ENCODE measurements around the gene SQSTM1.
"Not testable (repeated sequence)": the region's sequence is repeated elsewhere in the genome, so short reads cannot be mapped to it uniquely, and the experiment has no call there.

Gene SQSTM1

GRCh38 chr5:179860301-179860700 lies 39.6 kb downstream of the SQSTM1 start:
- no peak for DNase-seq

DNA sequence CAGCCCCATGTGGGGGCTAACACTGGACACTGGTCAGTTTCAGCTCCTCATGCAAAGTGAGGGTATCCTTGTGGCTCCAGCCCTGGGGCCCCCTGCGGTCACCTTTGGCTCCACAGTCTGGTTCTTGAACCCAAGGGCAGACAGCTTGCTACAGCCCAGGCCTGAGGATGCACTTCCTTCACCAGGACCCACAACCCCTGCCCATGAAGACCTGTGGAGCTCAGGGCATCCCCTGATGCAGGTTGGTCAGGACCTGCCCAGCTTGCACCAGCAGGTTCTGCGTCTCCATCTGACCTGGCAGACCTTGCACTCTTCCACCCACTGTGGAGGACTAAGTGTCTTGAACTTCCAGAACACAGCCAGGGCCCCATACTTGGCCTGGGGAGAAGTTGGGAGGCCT lies 41.6 kb downstream of the SQSTM1 start:
- DNase-seq: no peak

DNA sequence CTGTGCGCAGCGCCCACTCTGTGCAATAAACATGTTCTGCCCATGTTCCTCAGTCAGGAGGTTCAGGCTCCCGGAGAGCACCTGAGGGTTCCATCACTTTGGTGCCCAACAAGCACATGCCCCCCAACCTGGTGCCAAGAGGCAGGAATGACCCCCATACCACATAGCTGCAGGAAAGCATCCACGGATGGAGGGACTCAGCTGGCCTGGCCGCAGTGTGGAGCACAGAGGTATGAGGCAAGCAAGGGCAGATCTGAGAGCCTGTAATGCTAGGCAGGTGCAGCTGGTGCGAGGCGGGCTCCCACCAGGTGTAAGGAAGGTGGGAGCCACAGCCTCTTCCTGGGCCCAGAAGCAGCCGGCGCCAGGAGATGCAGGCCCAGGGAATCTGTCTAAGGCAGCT lies 42.2 kb downstream of the SQSTM1 start:
- DNase-seq: no peak

DNA sequence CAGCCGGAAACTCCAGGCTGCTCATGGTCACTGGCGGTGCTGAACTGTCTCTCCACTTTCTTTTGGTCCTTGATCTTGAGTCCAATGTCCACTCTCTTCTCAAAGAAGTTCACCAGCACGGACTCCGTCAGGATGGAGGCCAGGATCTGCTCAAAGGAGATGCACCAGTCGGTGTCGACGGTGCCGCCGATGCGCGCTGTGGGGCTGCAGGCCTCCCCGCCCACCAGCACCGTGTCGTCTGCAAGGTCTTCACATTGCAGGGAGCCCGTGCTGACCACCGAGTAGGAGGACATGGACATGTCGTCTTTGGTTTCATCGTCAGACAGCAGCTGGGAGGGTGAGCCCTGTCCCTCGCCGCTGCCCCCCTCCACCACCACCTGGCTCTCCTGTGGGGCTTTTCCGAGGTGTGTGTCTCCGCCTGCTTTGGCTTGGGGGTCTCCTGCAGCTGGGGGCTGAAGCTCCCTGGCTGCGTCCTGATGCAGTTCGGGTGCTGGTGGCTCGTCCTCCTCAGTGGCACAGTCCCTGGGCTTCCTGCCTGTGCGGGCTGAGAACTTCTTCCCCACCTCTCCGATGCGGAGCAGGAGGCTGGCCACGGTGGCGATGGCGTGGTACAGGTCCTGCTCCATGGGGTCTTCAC lies 42.9 kb downstream of the SQSTM1 start:
- DNase-seq: no peak

DNA sequence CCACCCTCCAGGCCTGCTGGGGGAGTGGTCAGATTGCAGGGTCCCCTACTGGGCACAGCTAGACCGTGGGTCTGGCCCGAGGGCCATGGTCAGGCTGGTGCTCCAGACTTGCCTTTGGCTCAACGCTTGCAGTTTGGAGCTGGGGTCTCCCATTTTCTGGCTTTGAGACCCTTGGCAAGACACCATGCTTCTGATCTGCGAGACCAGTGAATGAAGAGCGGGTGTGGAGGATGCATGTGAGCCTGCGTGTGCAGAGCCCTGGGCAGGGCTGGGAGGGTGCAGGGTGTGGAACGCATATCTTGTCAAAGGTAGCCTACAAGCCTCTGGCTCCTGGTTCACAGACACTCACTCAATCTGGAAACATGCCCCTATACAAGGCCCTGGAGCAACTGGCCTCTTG lies 44.0 kb downstream of the SQSTM1 start:
- no peak for DNase-seq

DNA sequence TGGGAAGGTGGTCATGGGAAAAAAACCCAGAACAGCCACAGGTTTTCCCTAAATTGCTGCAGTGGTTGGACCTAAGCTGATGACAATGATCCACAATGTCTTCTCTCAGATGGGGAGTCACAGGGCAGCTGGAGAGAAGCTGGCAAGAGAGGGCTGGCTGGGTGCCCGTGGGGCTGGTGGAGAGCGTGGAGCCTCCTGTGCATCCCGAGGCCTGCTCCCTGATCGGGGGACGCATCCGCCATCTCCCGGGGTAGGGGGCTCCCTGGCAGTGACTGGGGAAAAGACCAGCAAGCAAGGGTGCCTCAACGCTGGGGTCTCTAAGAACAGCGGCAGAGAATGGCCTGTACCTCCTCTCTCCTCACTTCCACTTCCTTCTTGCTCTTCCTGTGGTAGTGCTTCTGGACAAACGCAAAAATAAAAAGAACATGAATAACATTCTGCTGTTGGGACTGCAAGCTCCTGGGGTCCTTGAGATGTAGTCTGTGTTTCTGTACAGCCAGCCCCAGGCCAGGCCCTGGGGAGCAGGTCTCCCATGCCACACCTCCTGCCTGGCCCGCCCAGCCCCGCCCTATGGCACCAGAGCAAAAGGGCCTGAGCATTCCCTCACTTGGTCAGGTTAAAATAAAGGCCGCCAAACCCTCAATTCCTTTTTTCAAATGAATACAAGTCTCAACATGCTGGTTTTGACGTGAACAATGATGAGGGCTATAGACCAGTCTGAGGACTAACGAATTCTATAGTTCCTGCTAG lies 45.0 kb downstream of the SQSTM1 start:
- DNase-seq: no peak

DNA sequence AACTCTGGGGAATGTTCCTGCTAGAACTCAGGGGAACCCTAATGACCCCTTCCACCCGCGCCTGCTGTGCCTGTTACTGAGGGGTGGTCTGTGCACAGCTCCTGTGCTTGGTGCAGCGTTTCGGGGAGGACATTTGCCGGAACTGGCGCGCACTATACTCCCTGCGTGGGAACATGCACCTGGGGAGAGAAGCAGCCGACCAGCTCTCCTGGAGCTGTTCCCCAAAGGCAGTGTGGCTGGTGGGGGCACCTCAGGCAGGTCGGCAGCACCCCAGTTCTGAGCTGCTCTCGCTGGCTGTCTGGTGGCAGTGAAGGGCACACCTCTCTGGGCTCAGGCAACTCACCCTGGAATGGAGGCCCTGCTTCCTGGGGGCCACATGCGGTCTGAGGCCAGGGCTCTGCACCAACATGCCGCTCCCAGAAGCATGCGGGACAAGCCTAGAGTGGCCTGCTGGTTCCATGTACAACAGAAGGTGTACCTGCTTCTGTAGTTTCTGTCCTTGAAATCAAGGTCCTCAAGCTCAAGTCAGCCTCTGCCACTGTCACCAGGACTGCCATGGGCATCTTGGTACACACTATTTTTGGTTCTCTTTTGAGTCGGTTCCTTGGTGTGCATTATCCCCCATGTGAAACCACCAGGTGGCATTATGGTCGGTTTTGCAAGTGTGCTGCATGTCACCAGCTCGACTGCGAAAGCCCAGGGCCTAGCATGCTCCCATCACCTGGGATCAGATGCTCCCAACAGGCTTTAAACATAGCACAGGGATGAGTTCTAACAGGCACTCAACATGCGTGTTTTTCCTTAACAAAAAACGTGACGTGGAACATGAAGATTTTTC lies 45.8 kb downstream of the SQSTM1 start:
- no peak for DNase-seq

DNA sequence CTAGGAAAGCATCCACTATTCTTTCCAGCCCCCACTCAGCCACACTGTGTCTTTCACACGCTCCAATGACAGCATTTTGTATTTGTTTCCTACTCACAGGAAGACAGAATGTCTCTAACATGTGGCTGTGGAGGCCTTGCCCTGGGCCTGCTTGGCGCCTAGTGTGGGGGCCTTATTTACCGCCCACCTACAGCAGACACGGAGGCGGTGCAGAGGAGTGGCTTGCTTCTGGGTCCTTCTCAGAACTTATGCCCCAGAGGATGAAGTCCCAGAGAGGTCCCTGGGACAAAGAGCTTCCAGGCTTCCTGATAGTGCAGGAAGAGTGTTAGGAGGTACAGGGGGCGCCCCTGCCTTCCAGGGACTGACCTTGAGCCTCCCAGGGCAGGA lies 46.4 kb downstream of the SQSTM1 start:
- no peak for DNase-seq

DNA sequence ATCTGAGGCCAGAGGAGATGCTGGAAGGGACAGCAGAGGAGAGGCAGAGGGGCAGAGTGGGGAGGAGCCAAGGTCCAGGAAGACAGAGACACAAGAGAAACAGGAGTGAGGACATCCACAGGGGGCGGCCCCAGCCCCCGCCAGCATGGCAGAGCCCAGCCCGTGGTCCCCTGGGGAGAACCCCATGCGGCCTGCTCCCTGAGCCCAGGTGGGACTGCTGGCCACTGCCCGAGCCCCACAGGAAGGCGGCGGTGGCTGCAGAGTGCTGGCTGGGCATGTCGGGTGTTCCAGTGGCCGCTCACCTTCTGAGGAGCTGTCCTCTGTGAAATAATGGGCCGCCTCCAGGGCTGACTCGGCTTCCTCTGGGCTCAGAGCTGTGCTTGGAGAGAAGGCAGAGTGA lies 46.8 kb downstream of the SQSTM1 start:
- DNase-seq: no peak

- no peak for DNase-seq
Measured at GRCh38 chr5:179868541-179868940, 47.8 kb downstream of the SQSTM1 start.

DNA sequence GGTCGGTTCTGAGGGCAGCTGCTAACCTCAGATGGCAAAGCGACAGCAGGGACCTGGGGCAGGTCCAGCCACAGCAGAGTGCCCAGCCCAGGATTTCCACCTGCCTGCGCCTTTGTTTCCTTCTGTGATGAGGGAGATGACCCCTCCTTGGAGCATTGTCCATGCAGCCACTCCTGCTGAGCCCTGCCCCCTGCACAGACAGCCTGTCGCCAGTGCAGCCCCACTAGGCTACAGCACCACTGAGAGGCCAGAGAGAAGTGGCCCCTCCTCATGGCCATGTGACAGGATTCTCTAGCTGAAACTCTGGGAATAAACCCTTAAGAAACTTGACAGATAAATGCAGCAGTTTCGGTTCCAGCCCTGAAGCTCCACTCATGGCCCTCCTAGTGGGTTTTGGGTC lies 48.4 kb downstream of the SQSTM1 start:
- no peak for DNase-seq

GRCh38 chr5:179869641-179870402 lies 49.1 kb downstream of the SQSTM1 start:
- DNase-seq: no peak

- peak; percentile 28 for DNase-seq
Measured at GRCh38 chr5:179870403-179870903, 49.7 kb downstream of the SQSTM1 start.

- DNase-seq: no peak
Measured at GRCh38 chr5:179870952-179871351, 50.2 kb downstream of the SQSTM1 start.

- DNase-seq: not testable (repeated sequence)
Measured at GRCh38 chr5:179871533-179871932, 50.8 kb downstream of the SQSTM1 start.

- DNase-seq: no peak
Measured at GRCh38 chr5:179872055-179872827, 51.5 kb downstream of the SQSTM1 start.

DNA sequence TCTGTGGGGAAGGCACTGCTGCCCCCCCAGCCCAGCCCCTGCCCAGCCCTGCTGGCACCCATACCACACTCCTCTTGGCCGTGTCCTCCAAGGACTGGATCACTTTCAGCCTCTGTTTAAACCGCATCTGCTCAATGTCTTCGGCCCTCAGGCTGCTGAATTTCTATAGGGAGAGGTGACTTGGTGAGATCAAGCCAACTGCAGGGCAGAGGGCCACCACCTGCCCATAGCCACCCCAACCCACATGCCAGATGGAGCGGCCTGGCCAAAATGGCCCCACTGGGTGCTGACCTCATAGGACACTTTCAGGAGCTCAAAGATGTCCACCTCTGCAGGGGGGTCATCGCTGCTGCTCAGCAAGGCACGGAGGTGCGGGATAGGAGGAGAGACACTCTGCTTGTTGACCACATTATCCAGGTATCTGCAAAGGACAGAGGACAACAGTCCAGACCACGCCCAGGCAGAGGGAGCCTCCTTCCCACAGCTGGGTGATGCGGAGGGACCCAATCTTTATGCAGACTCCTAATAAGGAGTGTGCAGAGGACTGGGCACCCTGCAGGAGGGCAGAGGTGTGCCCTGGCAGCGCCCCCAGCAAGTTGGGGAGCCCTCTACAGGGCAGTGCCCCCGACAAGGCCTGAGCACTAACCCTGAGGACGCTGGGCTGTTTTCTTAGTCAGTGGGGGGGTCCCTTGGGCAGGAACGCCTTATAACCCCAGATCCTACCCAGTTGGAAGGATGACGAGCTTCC lies 52.3 kb downstream of the SQSTM1 start:
- DNase-seq: no peak

DNA sequence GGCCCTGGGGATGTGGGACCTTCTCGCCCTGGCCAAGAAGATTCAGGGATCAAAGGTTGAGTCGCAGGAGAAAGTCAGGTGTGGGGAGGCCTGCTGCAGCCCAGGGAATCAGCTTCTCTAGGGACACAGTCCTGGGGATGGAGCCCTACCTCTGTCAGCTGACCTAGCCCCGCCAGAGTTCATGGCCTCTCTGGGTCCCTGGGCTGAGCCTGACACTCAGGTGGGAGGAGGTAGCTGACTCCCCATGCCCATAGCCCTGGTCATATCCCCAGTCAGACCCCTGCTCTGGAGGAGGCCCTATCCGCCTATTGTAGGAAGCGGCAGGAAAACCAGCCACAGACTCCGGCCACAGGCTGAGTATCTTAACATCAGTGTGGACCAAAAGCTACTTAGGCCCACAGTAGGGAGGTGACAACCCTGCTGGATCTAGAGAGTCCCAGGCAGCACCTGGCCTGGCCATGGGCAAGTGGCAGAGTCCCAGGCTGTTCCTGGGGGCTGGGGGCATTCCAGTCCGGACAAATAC lies 52.9 kb downstream of the SQSTM1 start:
- no peak for DNase-seq

GRCh38 chr5:179874136-179874535 lies 53.4 kb downstream of the SQSTM1 start:
- DNase-seq: no peak

GRCh38 chr5:179874536-179875292 lies 54.0 kb downstream of the SQSTM1 start:
- DNase-seq: no peak

Data from NCI-H524 treated with DMSO at 0.1 percent for 48 hours (cell line).